Astrocyte (in vitro differentiated cells and primary cell): ENCODE measurements around the gene NKD1.

Experiments
- CTCF ChIP-seq: IDR thresholded peaks from 2 replicates; pipeline ENCODE4 v1.5.1; 2011; ENCODE audit warnings: low read depth, mild to moderate bottlenecking, inconsistent platforms, low read length, moderate library complexity; ENCODE audit not compliant: insufficient read depth
- EZH2 ChIP-seq: IDR thresholded peaks from 2 replicates; pipeline ENCODE4 v1.6.1; 2012; ENCODE audit warnings: mild to moderate bottlenecking, low read length, inconsistent platforms; ENCODE audit not compliant: insufficient read depth

DNA sequence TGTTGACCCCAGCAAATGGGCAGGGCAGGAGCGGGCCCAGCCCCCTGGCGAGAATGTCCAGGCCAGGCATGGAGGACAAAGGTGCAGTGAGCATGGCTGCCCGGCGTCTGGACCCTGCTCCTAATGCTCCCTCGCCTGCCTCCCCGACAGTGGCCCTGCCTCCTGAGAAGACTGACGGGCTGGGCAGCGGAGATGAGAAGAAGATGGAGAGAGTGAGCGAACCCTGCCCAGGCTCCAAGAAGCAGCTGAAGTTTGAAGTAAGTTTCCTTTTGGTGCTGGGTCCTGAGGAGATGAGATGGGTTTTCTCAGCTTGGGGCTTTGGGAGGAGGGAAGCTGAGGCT, 73.2 kb downstream of the NKD1 start:
- TF ChIP-seq EZH2: no peak
- no peak for TF ChIP-seq CTCF
